ENCODE measurements around the gene AKR1B1. TPM values are rescaled to one million over a fixed set of nuclear protein-coding genes. Genes with fewer than 3 reads are reported as not detected.

Gene AKR1B1
- polyA plus RNA-seq, 10 donors, result 98.4 to 116 (median 103) TPM

DNA sequence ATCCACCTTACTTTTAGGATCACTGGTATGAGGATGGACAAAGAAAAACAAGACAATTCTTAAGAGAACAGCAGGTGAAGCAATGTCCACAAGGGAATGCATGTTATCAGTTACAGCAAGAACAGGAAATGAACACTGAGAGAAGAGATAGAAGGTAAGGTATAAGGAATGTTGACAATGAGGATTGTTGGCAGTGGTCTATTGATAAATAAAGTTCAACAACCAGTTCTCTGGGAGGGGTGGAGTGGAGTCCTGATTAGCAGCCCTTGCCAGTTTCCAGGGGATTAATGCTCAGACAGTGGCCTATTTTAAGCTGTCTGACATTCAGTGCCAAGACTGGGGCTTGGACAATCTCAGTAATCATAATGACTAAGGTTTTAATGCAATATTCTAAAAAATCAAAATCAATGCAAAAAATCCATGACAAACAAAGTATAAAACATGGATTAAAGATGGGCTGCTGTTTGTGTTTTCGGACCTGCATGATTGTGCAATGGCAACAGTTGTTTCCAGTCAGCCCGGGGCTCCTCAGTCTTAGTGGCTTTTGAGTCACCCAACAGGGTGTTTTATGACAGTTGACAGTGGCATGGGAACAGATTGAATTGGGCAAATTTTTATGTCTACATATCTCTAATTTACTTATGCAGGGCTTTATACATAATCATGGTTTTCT is 13.8 kb upstream of the AKR1B1 start:
- DNase-seq, result no peak

DNA sequence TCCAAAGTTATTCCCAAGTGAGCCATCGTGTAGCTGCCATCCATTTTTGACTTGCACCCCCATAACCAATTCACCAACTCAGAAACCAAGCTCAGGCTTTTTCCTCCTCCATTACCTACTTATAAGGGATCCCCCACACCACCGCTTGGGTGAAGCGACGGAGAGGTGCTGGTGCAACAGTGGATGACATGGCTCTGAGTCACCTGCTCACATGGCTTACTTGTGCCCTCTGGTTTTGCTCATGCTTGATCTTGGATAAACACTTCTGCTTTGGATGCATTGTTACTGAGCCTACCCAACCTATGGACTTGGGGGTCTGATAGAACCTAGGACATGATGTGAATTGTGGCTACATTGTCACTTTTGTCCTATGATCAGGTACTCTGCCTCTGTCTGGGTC is 12.0 kb upstream of the AKR1B1 start:
- DNase-seq, result no peak

DNA sequence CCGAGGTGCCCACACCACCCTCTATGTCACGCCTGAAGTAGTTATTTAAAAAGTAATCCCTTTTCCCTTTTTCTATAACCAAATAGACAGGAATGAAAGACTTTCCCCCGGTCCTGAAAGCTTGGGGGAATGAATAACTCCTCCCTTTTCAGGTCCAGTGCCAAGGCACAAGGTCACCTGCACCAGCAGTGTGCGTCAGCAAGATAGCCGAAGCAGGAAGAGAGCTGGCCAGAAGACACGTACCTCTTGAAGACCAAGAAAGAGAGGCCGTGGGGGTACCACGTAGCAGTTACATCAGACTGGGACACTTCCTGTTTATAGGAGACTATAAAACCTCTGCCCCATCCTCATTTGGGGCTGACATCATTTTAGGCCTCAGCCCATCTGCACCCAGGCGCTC is 10.7 kb upstream of the AKR1B1 start:
- DNase-seq, result no peak

- DNase-seq, result no peak
Measured at GRCh38 chr7:134468475-134468874, 9.6 kb upstream of the AKR1B1 start.

GRCh38 chr7:134468054-134468453 is 9.2 kb upstream of the AKR1B1 start:
- DNase-seq, result no peak

GRCh38 chr7:134465491-134465890 is 6.6 kb upstream of the AKR1B1 start:
- DNase-seq, result no peak

GRCh38 chr7:134464496-134464895 is 5.6 kb upstream of the AKR1B1 start:
- no peak for DNase-seq

GRCh38 chr7:134463751-134464150 is 4.9 kb upstream of the AKR1B1 start:
- DNase-seq, result no peak

DNA sequence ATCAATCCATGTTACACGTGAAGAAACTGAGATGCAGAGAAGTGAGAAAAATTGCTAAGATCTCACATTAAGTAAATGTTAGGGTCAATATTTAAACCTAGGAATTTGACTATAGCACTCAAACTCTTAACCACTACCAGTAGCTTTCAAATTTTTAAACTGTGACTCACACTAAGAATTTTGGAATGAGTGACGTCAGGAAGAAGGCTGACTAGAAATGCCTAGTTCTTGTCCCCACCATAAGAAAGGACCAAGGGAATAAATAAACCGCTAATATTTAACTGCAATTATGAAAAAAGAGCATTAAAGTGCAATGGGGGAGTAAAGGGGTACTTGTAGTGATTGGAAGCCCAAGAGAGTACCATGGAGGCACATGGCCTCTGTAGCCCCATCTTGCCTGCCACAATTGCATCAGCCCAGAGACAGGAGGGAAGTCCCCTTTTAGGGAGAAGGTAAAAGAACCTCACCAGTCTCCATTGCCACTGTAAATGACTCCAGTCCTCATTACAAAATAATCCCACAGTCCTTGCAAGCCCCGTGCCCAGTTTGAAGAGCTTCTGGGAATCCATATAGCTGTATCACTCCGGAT is 3.5 kb upstream of the AKR1B1 start:
- peak in 1 of 3 donors; percentile 68 for DNase-seq

DNA sequence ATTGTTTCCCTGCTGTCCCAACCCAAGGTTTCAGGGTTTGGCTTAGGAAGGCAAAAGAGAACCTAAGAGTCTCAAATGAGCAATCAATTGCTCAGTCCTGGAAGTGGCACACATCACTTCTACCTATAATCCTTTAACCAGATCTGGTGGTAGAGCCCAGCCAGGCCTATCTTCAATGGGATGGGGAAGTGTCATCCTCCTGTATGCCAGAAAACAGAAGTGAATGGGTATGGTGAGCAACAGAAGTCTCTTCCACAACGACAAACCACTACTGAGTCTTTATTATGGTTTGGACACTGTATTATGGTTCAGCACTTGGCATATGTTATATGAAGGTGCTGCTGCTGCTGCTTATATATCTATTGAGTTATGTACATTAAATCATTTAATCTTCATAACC is 3.0 kb upstream of the AKR1B1 start:
- DNase-seq, result no peak

- no peak for DNase-seq
Measured at GRCh38 chr7:134459981-134460380, 1.1 kb upstream of the AKR1B1 start.

- no peak for DNase-seq
Measured at GRCh38 chr7:134458341-134458805, 527 bp downstream of the AKR1B1 start.

GRCh38 chr7:134457210-134457609 is 1.7 kb downstream of the AKR1B1 start:
- peak in 2 of 3 donors; percentile 41 to 57 for DNase-seq

DNA sequence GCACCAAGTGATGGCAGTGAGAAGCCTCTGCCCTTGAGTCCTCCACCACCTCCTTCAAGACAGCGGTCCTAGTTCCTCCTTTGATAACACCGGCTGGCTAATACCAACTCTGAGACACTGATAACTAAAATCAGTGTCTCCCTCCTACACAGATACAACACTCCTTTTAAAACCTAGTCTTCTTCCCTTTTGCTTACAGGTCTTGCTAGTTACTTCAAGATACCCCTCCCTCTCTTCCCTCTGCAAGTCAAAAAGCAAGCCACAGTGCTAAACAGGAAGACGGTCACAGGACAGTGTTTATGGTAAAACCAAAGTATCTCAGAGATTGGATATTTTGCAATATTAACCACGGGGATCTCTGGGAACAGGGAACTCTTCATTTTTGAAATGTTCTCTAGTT is 4.6 kb downstream of the AKR1B1 start:
- peak in 1 of 3 donors; percentile 39 for DNase-seq

- peak in 1 of 3 donors; percentile 35 for DNase-seq
Measured at GRCh38 chr7:134453518-134453917, 5.4 kb downstream of the AKR1B1 start.

GRCh38 chr7:134452991-134453473 is 5.9 kb downstream of the AKR1B1 start:
- DNase-seq, result peak in 1 of 3 donors; percentile 34

DNA sequence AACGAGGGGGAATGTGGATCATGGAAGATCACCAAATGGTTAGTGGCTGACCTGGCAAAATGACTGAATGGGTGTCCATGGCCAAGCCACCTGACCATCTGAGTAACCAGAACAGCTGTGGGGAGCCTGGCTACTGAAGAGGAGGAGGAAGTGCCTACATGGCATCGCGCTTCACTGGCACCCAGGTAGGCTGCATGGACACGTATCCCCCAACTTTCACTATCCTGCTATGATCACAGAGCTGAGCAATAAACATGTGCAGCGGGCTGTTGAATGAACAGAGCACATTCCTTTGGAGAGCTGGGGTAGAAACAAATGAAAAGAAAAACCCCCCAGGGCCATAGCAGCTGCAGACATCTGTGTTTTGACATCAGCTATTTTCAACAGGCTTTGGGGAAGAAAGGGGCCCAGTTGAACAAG is 6.5 kb downstream of the AKR1B1 start:
- DNase-seq, result peak; percentile 58 to 88 (median 66)

GRCh38 chr7:134451656-134452055 is 7.2 kb downstream of the AKR1B1 start:
- no peak for DNase-seq

- DNase-seq, result peak in 2 of 3 donors; percentile 34 to 41
Measured at GRCh38 chr7:134450294-134451000, 8.5 kb downstream of the AKR1B1 start.

DNA sequence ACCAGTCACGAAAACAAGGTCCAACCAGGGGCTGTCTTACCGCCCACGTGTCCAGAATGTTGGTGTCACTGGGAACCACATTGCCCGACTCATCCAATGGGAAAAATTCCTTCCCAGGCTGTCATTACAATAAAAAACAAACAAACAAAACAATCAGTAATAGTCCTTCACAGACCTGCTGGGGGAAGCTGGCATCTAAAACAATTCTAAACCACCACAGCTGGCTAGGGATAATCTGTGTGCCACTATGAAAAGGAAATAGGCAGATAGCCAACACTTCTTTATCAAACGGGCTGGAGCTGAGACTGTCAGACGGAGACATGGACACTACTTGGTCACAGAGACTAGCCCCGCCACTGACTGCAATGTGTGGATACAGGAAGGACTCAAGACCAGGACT is 9.2 kb downstream of the AKR1B1 start:
- no peak for DNase-seq

- peak in 1 of 3 donors; percentile 49 for DNase-seq
Measured at GRCh38 chr7:134448356-134449229, 10.3 kb downstream of the AKR1B1 start.

DNA sequence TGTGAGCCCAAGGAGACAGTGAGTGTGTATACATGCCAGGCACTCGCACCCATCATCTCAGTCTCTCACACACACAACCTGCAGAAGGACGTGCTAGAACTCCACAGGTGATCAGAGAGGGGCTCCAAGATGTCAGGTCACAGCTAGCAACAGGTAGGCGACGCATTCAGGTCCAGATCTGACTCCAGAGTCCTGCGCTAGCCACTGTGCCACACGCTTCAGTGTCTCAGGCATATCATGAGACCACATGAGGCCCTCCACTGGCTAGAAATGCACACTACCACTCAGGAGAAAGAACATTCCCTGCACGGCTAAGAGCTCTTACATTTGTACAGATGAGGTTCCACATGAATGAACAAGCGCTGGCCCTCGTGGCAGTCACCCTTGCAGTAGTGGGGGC is 11.5 kb downstream of the AKR1B1 start:
- DNase-seq, result no peak

Measured in muscle of back (tissue), 11 donors.